HG03521 (cell line): ENCODE data around the gene NPC1.

Source experiments
- ATAC-seq: cut with Tn5 transposase; IDR thresholded peaks from one replicate; pipeline ENCODE4 v1.9.1; 2021; ENCODE audit warnings: mild to moderate bottlenecking, moderate library complexity; ENCODE audit not compliant: unreplicated experiment

NPC1 gene

GRCh38 chr18:23551978-23552377, 34.3 kb downstream of the NPC1 start:
- ATAC-seq = no peak

- no peak for ATAC-seq
Observed at GRCh38 chr18:23550898-23551297, 35.4 kb downstream of the NPC1 start.

- no peak for ATAC-seq
Observed at GRCh38 chr18:23548719-23549118, 37.6 kb downstream of the NPC1 start.

GRCh38 chr18:23548275-23548674, 38.0 kb downstream of the NPC1 start:
- no peak for ATAC-seq

GRCh38 chr18:23547846-23548245, 38.5 kb downstream of the NPC1 start:
- no peak for ATAC-seq

GRCh38 chr18:23547306-23547705, 39.0 kb downstream of the NPC1 start:
- ATAC-seq = no peak

- ATAC-seq = no peak
Observed at GRCh38 chr18:23545247-23545789, 41.0 kb downstream of the NPC1 start.

- no peak for ATAC-seq
Observed at GRCh38 chr18:23542461-23542860, 43.8 kb downstream of the NPC1 start.

GRCh38 chr18:23541349-23542093, 44.8 kb downstream of the NPC1 start:
- ATAC-seq = no peak

GRCh38 chr18:23540867-23541266, 45.4 kb downstream of the NPC1 start:
- ATAC-seq = peak; percentile 49

GRCh38 chr18:23539911-23540525, 46.3 kb downstream of the NPC1 start:
- ATAC-seq = no peak

- no peak for ATAC-seq
Observed at GRCh38 chr18:23539296-23539695, 47.0 kb downstream of the NPC1 start.

- ATAC-seq = no peak
Observed at GRCh38 chr18:23538870-23539269, 47.4 kb downstream of the NPC1 start.

GRCh38 chr18:23538001-23538400, 48.3 kb downstream of the NPC1 start:
- no peak for ATAC-seq

GRCh38 chr18:23537274-23537673, 49.0 kb downstream of the NPC1 start:
- ATAC-seq = no peak

- ATAC-seq = no peak
Observed at GRCh38 chr18:23536204-23536603, 50.1 kb downstream of the NPC1 start.

GRCh38 chr18:23534276-23534675, 52.0 kb downstream of the NPC1 start:
- no peak for ATAC-seq

- no peak for ATAC-seq
Observed at GRCh38 chr18:23532848-23533247, 53.5 kb downstream of the NPC1 start.

- no peak for ATAC-seq
Observed at GRCh38 chr18:23531912-23532311, 54.4 kb downstream of the NPC1 start.

- no peak for ATAC-seq
Observed at GRCh38 chr18:23530195-23530594, 56.1 kb downstream of the NPC1 start.

GRCh38 chr18:23529604-23530003, 56.7 kb downstream of the NPC1 start:
- no peak for ATAC-seq
